GM12878 (cell line): ENCODE data around the gene C4orf33. TPM values are rescaled to one million over a fixed set of nuclear protein-coding genes. Genes with fewer than 3 reads are reported as not detected.

ENCODE experiments used
- ATAC-seq: fragments of 200-7000 bp; cut with Tn5 transposase; 3 replicates; pipeline ENCODE4 v1.9.1; 2020; ENCODE audit warnings: mild to moderate bottlenecking, moderate library complexity
- BruUV-seq: library from RNA; stranded (reverse); fragments of 400-500 nt; replicated peaks from 2 replicates; lab custom pipeline; 2021; lab: Mats Ljungman, UMichigan
- CTCF ChIA-PET: fragments of 300-600 bp; sonication (Branson Sonifier 250); formaldehyde crosslinking; extraction: SDS; loops from one replicate; lab custom pipeline; 2021; ENCODE audit warnings: inconsistent platforms; lab: Yijun Ruan, JAX
- POLR2A ChIA-PET: fragments of 350-600 bp; formaldehyde crosslinking; extraction: SDS; loops from one replicate; lab custom pipeline; 2021; ENCODE audit warnings: inconsistent platforms; lab: Charles Lee
- RAD21 ChIA-PET: fragments of 300-600 bp; sonication (Branson Sonifier 250); formaldehyde crosslinking; loops from one replicate; lab custom pipeline; 2023; ENCODE audit warnings: antibody characterized with exemption; ENCODE audit not compliant: unreplicated experiment; lab: Charles Lee
- SMC1A ChIA-PET: fragments of 300-600 bp; sonication (Branson Sonifier 250); formaldehyde crosslinking; loops from one replicate; lab custom pipeline; 2023; ENCODE audit not compliant: unreplicated experiment, uncharacterized antibody; lab: Charles Lee
- DNase-seq: peaks from one replicate; pipeline ENCODE4 v3.0.0-alpha.2; 2011; ENCODE audit warnings: low read depth, low spot score
- FAIRE-seq: peaks from 3 replicates; lab custom pipeline; 2011; peaks lifted over from hg19 to GRCh38; lab: Jason Lieb, UNC
- H2AFZ ChIP-seq: 2 replicates; pipeline ENCODE4 v1.6.0; 2011; ENCODE audit warnings: low read depth, low read length, control low read depth; ENCODE audit not compliant: control insufficient read depth
- H3K27ac ChIP-seq: 2 replicates; pipeline ENCODE4 v1.5.1; 2011; ENCODE audit warnings: control low read depth; ENCODE audit not compliant: control insufficient read depth, insufficient read depth
- H3K27me3 ChIP-seq, 2 experiments: replicated peaks in 1 of 2; 2 replicates each; pipeline versions ENCODE4 v1.6.0 to v1.6.1; 2011; ENCODE audit warnings: low read length in 1 of 2; ENCODE audit not compliant: control insufficient read depth in 2 of 2, insufficient read depth in 2 of 2
- H3K36me3 ChIP-seq, 2 experiments: 2 replicates each; pipeline ENCODE4 v1.5.1; 2011; ENCODE audit warnings: low read length in 1 of 2; ENCODE audit not compliant: control insufficient read depth in 2 of 2, insufficient read depth in 2 of 2
- H3K4me1 ChIP-seq: 2 replicates; pipeline ENCODE4 v1.6.1; 2011; ENCODE audit warnings: mild to moderate bottlenecking, low read length, moderate library complexity, mixed read lengths; ENCODE audit not compliant: control insufficient read depth, insufficient read depth
- H3K4me2 ChIP-seq: 2 replicates; pipeline ENCODE4 v1.6.0; 2011; ENCODE audit warnings: control low read depth; ENCODE audit not compliant: control insufficient read depth, insufficient read depth
- H3K4me3 ChIP-seq: fragments of 200-600 bp; sonication (generic); 2 replicates; pipeline ENCODE4 v1.5.1; 2016
- H3K79me2 ChIP-seq: 2 replicates; pipeline ENCODE4 v1.6.0; 2011; ENCODE audit warnings: low read length; ENCODE audit not compliant: control insufficient read depth, insufficient read depth
- H3K9ac ChIP-seq: 2 replicates; pipeline ENCODE4 v1.8.0; 2011; ENCODE audit warnings: low read length, control low read depth, mixed read lengths; ENCODE audit not compliant: control insufficient read depth, insufficient read depth
- H3K9me3 ChIP-seq: replicated peaks from 3 replicates; pipeline ENCODE4 v1.5.1; 2011; ENCODE audit warnings: mild to moderate bottlenecking, low read length; ENCODE audit not compliant: control insufficient read depth, insufficient read depth
- H4K20me1 ChIP-seq: 2 replicates; pipeline ENCODE4 v1.6.0; 2011; ENCODE audit not compliant: control insufficient read depth, insufficient read depth
- CHD2 ChIP-seq: IDR thresholded peaks from 2 replicates; pipeline ENCODE4 v1.6.1; 2011; ENCODE audit warnings: low read depth, low read length, improper control_type of control experiment, borderline replicate concordance
- EED ChIP-seq: sonication (generic); IDR thresholded peaks from 2 replicates; pipeline ENCODE4 v1.6.1; 2016; ENCODE audit warnings: antibody characterized with exemption, low read depth
- EZH2 ChIP-seq: IDR thresholded peaks from 2 replicates; pipeline ENCODE4 v1.6.1; 2012; ENCODE audit warnings: low read depth, mild to moderate bottlenecking, control low read depth, inconsistent platforms, low read length, borderline replicate concordance; ENCODE audit not compliant: control insufficient read depth
- IRF5 ChIP-seq: fragments of 450-650 bp; IDR thresholded peaks from 2 replicates; pipeline ENCODE4 v1.6.1; 2017; ENCODE audit warnings: borderline replicate concordance
- NFIC ChIP-seq: IDR thresholded peaks from 2 replicates; pipeline ENCODE4 v1.6.1; 2012; ENCODE audit warnings: low read depth, mild to moderate bottlenecking, inconsistent platforms, low read length, moderate library complexity
- PBX3 ChIP-seq: IDR thresholded peaks from 2 replicates; pipeline ENCODE4 v1.6.1; 2011; ENCODE audit warnings: mild to moderate bottlenecking, low read depth, low read length, moderate library complexity; ENCODE audit not compliant: insufficient replicate concordance
- POLR2AphosphoS5 ChIP-seq: IDR thresholded peaks from 2 replicates; pipeline ENCODE4 v1.6.1; 2011; ENCODE audit warnings: mild to moderate bottlenecking, low read length, inconsistent platforms
- RAD21 ChIP-seq: IDR thresholded peaks from 2 replicates; pipeline ENCODE4 v1.6.1; 2011; ENCODE audit warnings: mild to moderate bottlenecking, low read depth, low read length, moderate library complexity; ENCODE audit not compliant: insufficient read depth
- RFX5 ChIP-seq: IDR thresholded peaks from 2 replicates; pipeline ENCODE4 v1.6.1; 2011; ENCODE audit warnings: low read depth, low read length, improper control_type of control experiment
- SMAD1 ChIP-seq: fragments of 450-650 bp; IDR thresholded peaks from 2 replicates; pipeline ENCODE4 v1.6.1; 2018; ENCODE audit warnings: mild to moderate bottlenecking, low read depth; ENCODE audit not compliant: partially characterized antibody
- SREBF1 ChIP-seq: IDR thresholded peaks from 2 replicates; pipeline ENCODE4 v1.6.1; 2012; ENCODE audit warnings: mild to moderate bottlenecking, low read length
- STAT1 ChIP-seq: fragments of 450-650 bp; conservative IDR thresholded peaks from 2 replicates; pipeline ENCODE4 v1.6.1; 2014; ENCODE audit warnings: antibody characterized with exemption, mild to moderate bottlenecking
- ZBTB33 ChIP-seq: fragments of 450-650 bp; IDR thresholded peaks from 2 replicates; pipeline ENCODE4 v1.6.1; 2017; ENCODE audit warnings: mild to moderate bottlenecking
- ZBTB40 ChIP-seq: fragments of 450-650 bp; IDR thresholded peaks from 2 replicates; pipeline ENCODE4 v1.6.1; 2016; ENCODE audit warnings: mild to moderate bottlenecking, moderate library complexity, borderline replicate concordance
- WGBS: methylation state at CpG from one replicate; pipeline ENCODE4 v1.1.6; 2016; ENCODE audit warnings: low lambda C conversion rate; ENCODE audit not compliant: insufficient replicate concordance, insufficient coverage; ENCODE audit errors: missing lambda C conversion rate; 5-methylcytosine and 5-hydroxymethylcytosine counted together
- in situ Hi-C: fragments of 300-500 bp; cut with MboI; formaldehyde crosslinking; loops from 9 replicates; pipeline ENCODE4 v1.14.3; 2018; ENCODE audit warnings: mixed read lengths
- intact Hi-C: fragments of 100-400 bp; cut with micrococcal nuclease; formaldehyde crosslinking; loops from one replicate; pipeline ENCODE4 v1.14.2; 2022; ENCODE audit not compliant: unreplicated experiment
- polyA plus RNA-seq, 11 experiments: library from polyadenylated mRNA; depleted of rRNA in 4 of 11; unstranded in 6 of 11; stranded (reverse) in 5 of 11; fragments of >200 nt; fragmentation: Nextera tagmentation in 4 of 11; fragmentation: Illumina TruSeq in 1 of 11; extraction: Ambion mirVana in 4 of 11; extraction: Trizol in 1 of 11; gene quantifications; 1 replicate in 1 of 11; 2 replicates in 10 of 11; pipeline versions ENCODE4 v1.2.1 to v1.2.3, GENCODE V29; 2011 to 2016; ENCODE audit warnings: inconsistent platforms in 2 of 11, missing spikeins in 2 of 11, low read depth in 1 of 11
- total RNA-seq, 4 experiments: library from RNA; depleted of rRNA in 3 of 4; stranded (reverse); fragments of >200 nt in 3 of 4; fragmentation: Illumina TruSeq in 1 of 4; extraction: Trizol in 1 of 4; gene quantifications; 2 replicates each; pipeline versions ENCODE4 v1.2.1 to v1.2.3, GENCODE V29; 2013 to 2021

The C4orf33 gene
- total and polyA plus RNA-seq, 10 of the 15 experiments (the other 5 are each of a cell fraction or from before 2014, with no cell fraction given) = 10.2 to 29.8 (median 20.3) TPM

- no peak for ATAC-seq
- H3K4me3 ChIP-seq = no peak overlapping the region
- in situ Hi-C loops = no loop called here
- DNase-seq = no peak
- H3K9me3 ChIP-seq = no peaks in the 10 kb centered on the region
- SMC1A ChIA-PET = no interaction called here
- 83% methylated on average over 8 of the region's 10 CpGs for WGBS
- RAD21 ChIA-PET = no interaction called here
- intact Hi-C loops = no loop called here
- H3K79me2 ChIP-seq = no peaks in the 10 kb centered on the region
- POLR2A ChIA-PET = no interaction called here
- H3K4me2 ChIP-seq = no peak overlapping the region
- CTCF ChIA-PET = no interaction called here
- no peak for TF ChIP-seq RFX5
- TF ChIP-seq STAT1 = no peak
- no peak for TF ChIP-seq ZBTB40
- TF ChIP-seq RAD21 = no peak
- TF ChIP-seq EED = no peak
- TF ChIP-seq SMAD1 = no peak
- no peak for TF ChIP-seq SREBF1
- no peak for TF ChIP-seq POLR2AphosphoS5
- no peak for TF ChIP-seq PBX3
- TF ChIP-seq EZH2 = no peak
- no peak for TF ChIP-seq ZBTB33
- TF ChIP-seq NFIC = no peak
- no peak for TF ChIP-seq IRF5
- TF ChIP-seq CHD2 = no peak
- H3K9ac ChIP-seq = no peak overlapping the region
- no peaks in the 10 kb centered on the region for H3K27me3 ChIP-seq
- no peaks in the 10 kb centered on the region for H4K20me1 ChIP-seq
- H3K36me3 ChIP-seq = no peaks in the 10 kb centered on the region
- FAIRE-seq = no peak
- no TSS peak for BruUV-seq
- H2AFZ ChIP-seq = no peak overlapping the region
- H3K4me1 ChIP-seq = no peaks in the 10 kb centered on the region
- no peak overlapping the region for H3K27ac ChIP-seq
Observed at GRCh38 chr4:129144755-129145206, 48.8 kb downstream of the C4orf33 start.
